GM21381 (cell line): ENCODE measurements around the gene ENAH.
A peak's percentile ranks its signal among the peaks of the same experiment; 100 is the strongest.

Experiments used
- ATAC-seq: cut with Tn5 transposase; IDR thresholded peaks from one replicate; pipeline ENCODE4 v1.9.1; 2021; ENCODE audit warnings: mild to moderate bottlenecking, moderate library complexity; ENCODE audit not compliant: unreplicated experiment

The ENAH gene

GRCh38 chr1:225441314-225442122 is 211.4 kb downstream of the ENAH start:
- peak; percentile 41 for ATAC-seq

- ATAC-seq, result no peak
Observed at GRCh38 chr1:225440380-225441221, 212.3 kb downstream of the ENAH start.

- no peak for ATAC-seq
Observed at GRCh38 chr1:225437710-225438437, 215.0 kb downstream of the ENAH start.
